ENCODE measurements around the gene PLCG2. TPM values are rescaled to one million over a fixed set of nuclear protein-coding genes. Genes with fewer than 3 reads are reported as not detected.
A peak's percentile ranks its signal among the peaks of the same experiment; 100 is the strongest.
"Not testable (repeated sequence)": the region's sequence is repeated elsewhere in the genome, so short reads cannot be mapped to it uniquely, and the experiment has no call there.

PLCG2 gene
- total RNA-seq, 6 experiments from 2014 or later = 11.1 to 23.1 (median 17.7) TPM

DNA sequence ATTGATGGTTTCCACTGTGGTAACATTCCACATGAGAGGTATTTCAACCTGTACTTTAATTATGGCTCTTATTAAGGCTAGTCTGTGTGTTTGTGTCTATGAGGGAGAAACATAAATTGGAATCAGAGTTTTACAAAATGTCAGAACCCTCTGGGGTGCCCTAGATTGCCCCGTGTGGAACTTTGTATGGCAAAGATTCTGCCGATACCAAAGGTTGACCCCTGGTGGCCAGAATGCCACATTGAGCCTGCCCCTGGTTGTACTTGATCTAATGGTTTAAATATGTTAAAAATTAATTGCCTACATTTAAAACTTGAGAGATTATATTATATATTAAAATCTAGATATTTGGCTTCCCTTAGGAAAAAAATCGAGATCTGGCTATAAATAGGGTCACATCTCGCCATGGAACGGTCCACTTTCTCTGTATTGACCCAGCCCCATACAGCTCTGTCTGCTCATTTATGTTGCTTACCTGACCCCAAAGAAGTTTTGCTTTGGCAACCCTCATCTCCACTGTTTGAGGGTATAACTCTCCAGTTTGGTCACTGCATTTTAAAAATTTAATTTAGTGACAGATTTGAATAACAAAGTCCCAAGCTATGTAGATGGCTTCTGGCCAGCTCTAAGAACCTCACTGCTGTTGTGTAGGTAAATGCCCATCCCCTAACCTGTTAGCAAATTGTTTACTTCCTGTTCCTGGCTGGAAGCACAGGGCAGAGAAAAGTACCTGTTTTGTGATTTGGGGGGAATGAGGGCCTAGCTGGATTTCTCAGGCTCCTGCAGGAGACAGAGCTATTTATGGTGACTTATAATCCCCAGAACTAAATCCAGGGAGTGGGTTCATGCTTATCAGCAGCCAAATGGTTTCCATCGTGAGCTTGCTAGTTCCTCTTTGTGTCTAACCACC lies 95.0 kb downstream of the PLCG2 start:
- Histone ChIP-seq H3K27me3 (no peaks in the 10 kb centered on the region), H3K27ac (no peak overlapping the region), H3K4me1 (peaks cover 0 to 10% (median 0%) of the 10 kb centered on the region in 4 donors), H3K9me3 (no peaks in the 10 kb centered on the region), H3K4me3 (no peak overlapping the region), H3K36me3 (no peaks in the 10 kb centered on the region)
- ATAC-seq = peak; percentile 88 to 93 (median 92)
- peak in 2 of 3 donors; percentile 61 to 62 for DNase-seq
- TF ChIP-seq, protein P1, sequence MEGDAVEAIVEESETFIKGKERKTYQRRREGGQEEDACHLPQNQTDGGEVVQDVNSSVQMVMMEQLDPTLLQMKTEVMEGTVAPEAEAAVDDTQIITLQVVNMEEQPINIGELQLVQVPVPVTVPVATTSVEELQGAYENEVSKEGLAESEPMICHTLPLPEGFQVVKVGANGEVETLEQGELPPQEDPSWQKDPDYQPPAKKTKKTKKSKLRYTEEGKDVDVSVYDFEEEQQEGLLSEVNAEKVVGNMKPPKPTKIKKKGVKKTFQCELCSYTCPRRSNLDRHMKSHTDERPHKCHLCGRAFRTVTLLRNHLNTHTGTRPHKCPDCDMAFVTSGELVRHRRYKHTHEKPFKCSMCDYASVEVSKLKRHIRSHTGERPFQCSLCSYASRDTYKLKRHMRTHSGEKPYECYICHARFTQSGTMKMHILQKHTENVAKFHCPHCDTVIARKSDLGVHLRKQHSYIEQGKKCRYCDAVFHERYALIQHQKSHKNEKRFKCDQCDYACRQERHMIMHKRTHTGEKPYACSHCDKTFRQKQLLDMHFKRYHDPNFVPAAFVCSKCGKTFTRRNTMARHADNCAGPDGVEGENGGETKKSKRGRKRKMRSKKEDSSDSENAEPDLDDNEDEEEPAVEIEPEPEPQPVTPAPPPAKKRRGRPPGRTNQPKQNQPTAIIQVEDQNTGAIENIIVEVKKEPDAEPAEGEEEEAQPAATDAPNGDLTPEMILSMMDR (IDR thresholded peaks at IDR 0.05) = peak; percentile 74 to 91 (median 88)
- no peak for TF ChIP-seq POLR2A (IDR thresholded peaks at IDR 0.05)
- intact Hi-C loops (cut with DNase I) = no loop called here
- WGBS (ENCODE audit: insufficient coverage, low coverage, low lambda C conversion rate, missing lambda C conversion rate) = 13% methylated on average over 5 of the region's 6 CpGs

GRCh38 chr16:81875461-81875860 lies 96.4 kb downstream of the PLCG2 start:
- H3K9me3 ChIP-seq = no peaks in the 10 kb centered on the region
- 87% methylated on average over 5 of the region's 5 CpGs for WGBS (ENCODE audit: insufficient coverage, low coverage, low lambda C conversion rate, missing lambda C conversion rate)
- peaks cover 0 to 10% (median 0%) of the 10 kb centered on the region in 4 donors for H3K4me1 ChIP-seq
- H3K36me3 ChIP-seq = no peaks in the 10 kb centered on the region
- intact Hi-C loops (cut with DNase I) = no loop called here
- no peaks in the 10 kb centered on the region for H3K27me3 ChIP-seq
- no peak for TF ChIP-seq POLR2A (IDR thresholded peaks at IDR 0.05)
- TF ChIP-seq, protein P1 (IDR thresholded peaks at IDR 0.05) = no peak
- DNase-seq (no peak), ATAC-seq (no peak)
- no peak overlapping the region for H3K4me3 ChIP-seq
- no peak overlapping the region for H3K27ac ChIP-seq

GRCh38 chr16:81876273-81876900 lies 97.3 kb downstream of the PLCG2 start:
- Histone ChIP-seq H3K4me1 (peaks cover 0 to 10% (median 0%) of the 10 kb centered on the region in 4 donors), H3K27me3 (no peaks in the 10 kb centered on the region), H3K36me3 (no peaks in the 10 kb centered on the region), H3K9me3 (no peaks in the 10 kb centered on the region), H3K27ac (no peak overlapping the region), H3K4me3 (no peak overlapping the region)
- no peak for TF ChIP-seq POLR2A (IDR thresholded peaks at IDR 0.05)
- TF ChIP-seq, protein P1 (IDR thresholded peaks at IDR 0.05) = no peak
- DNase-seq (no peak), ATAC-seq (no peak)
- 83% methylated on average over 1 of the region's 10 CpGs for WGBS (ENCODE audit: insufficient coverage, low coverage, low lambda C conversion rate, missing lambda C conversion rate)
- intact Hi-C loops (cut with DNase I) = no loop called here

GRCh38 chr16:81877490-81877889 lies 98.4 kb downstream of the PLCG2 start:
- H3K4me1 ChIP-seq; H3K27ac ChIP-seq; H3K27me3 ChIP-seq; H3K36me3 ChIP-seq; ATAC-seq; H3K4me3 ChIP-seq; intact Hi-C loops (cut with DNase I); DNase-seq; H3K9me3 ChIP-seq: not testable (repeated sequence)
- 97% methylated on average over 4 of the region's 12 CpGs for WGBS (ENCODE audit: insufficient coverage, low coverage, low lambda C conversion rate, missing lambda C conversion rate)

- ATAC-seq = no peak
- intact Hi-C loops (cut with DNase I) = no loop called here
- no peaks in the 10 kb centered on the region for H3K36me3 ChIP-seq
- no peaks in the 10 kb centered on the region for H3K9me3 ChIP-seq
- no peak for DNase-seq
- no peak overlapping the region for H3K4me3 ChIP-seq
- H3K27me3 ChIP-seq = no peaks in the 10 kb centered on the region
- 78% methylated on average over 10 of the region's 10 CpGs for WGBS (ENCODE audit: insufficient coverage, low coverage, low lambda C conversion rate, missing lambda C conversion rate)
- peaks cover 0 to 9% (median 0%) of the 10 kb centered on the region in 4 donors for H3K4me1 ChIP-seq
- TF ChIP-seq POLR2A (IDR thresholded peaks at IDR 0.05) = no peak
- TF ChIP-seq, protein P1 (IDR thresholded peaks at IDR 0.05) = no peak
- H3K27ac ChIP-seq = no peak overlapping the region
Observed at GRCh38 chr16:81878529-81878928, 99.4 kb downstream of the PLCG2 start.
